Activated CD8-positive, alpha-beta T cell treated with anti-CD3 and anti-CD28 coated beads for 36 hours (primary cell): ENCODE results near the gene RIOX2. TPM values are rescaled to one million over a fixed set of nuclear protein-coding genes. Genes with fewer than 3 reads are reported as not detected.

ENCODE experiments used
- ATAC-seq: fragments of 200-7000 bp; cut with Tn5 transposase; one replicate; pipeline ENCODE4 v1.10.0; 2021; ENCODE audit warnings: mild to moderate bottlenecking, moderate library complexity
- CTCF ChIA-PET: fragments of 350-600 bp; sonication (Branson Sonifier 250); formaldehyde crosslinking; loops from one replicate; lab custom pipeline; 2021; ENCODE audit warnings: antibody characterized with exemption; lab: Charles Lee
- POLR2A ChIA-PET: fragments of 350-600 bp; sonication (Branson Sonifier 250); formaldehyde crosslinking; loops from one replicate; lab custom pipeline; 2021; ENCODE audit warnings: antibody characterized with exemption; lab: Charles Lee
- DNase-seq: peaks from one replicate; pipeline ENCODE4 v3.0.0-alpha.2; 2020
- H3K27ac Mint-ChIP-seq: one replicate; pipeline ENCODE4 v1.8.0; 2021; ENCODE audit warnings: mild to moderate bottlenecking, mixed read lengths
- H3K27me3 Mint-ChIP-seq: one replicate; pipeline ENCODE4 v1.8.0; 2021; ENCODE audit warnings: mixed read lengths
- H3K36me3 Mint-ChIP-seq: one replicate; pipeline ENCODE4 v1.8.0; 2021; ENCODE audit warnings: low read depth, mixed read lengths
- H3K4me1 Mint-ChIP-seq: one replicate; pipeline ENCODE4 v1.8.0; 2021; ENCODE audit warnings: low read depth, mixed read lengths
- H3K4me3 Mint-ChIP-seq: one replicate; pipeline ENCODE4 v1.8.0; 2021; ENCODE audit warnings: mild to moderate bottlenecking, moderate library complexity, mixed read lengths
- H3K9me3 Mint-ChIP-seq: one replicate; pipeline ENCODE4 v1.8.0; 2021; ENCODE audit warnings: mixed read lengths
- CTCF ChIP-seq: fragments of 200-600 bp; IDR thresholded peaks from one replicate; pipeline ENCODE4 v1.8.0; 2022; ENCODE audit warnings: antibody characterized with exemption, mild to moderate bottlenecking
- intact Hi-C: fragments of 100-400 bp; cut with micrococcal nuclease; formaldehyde crosslinking; loops from one replicate; pipeline ENCODE4 v1.10.0; 2022
- total RNA-seq, 2 experiments: library from RNA; stranded (reverse); gene quantifications; one replicate each; pipeline ENCODE4 v1.2.3, GENCODE V29; 2021

RIOX2 gene
- total RNA-seq, 2 experiments from 2014 or later: 41.2 to 43.3 TPM

- Mint-ChIP-seq H3K4me1 (no peaks in the 10 kb centered on the region), H3K4me3 (no peak overlapping the region), H3K9me3 (no peaks in the 10 kb centered on the region), H3K27me3 (no peaks in the 10 kb centered on the region), H3K36me3 (peaks cover 55% of the 10 kb centered on the region), H3K27ac (no peak overlapping the region)
- intact Hi-C loops: loop anchor here (5.0 kb wide), 1 partner anchor 69 kb away; no protein-coding TSS in a partner anchor
- no peak for ATAC-seq
- TF ChIP-seq CTCF: no peak
- ChIA-PET CTCF (interaction anchor here (3.2 kb wide), 1 partner anchor 71 kb away, joined by 21 read pairs; no protein-coding TSS in a partner anchor), POLR2A (interaction anchor here (1.3 kb wide), 1 partner anchor 10 kb away, joined by 4 read pairs; no protein-coding TSS in a partner anchor)
- no peak for DNase-seq
Measured at GRCh38 chr3:97952872-97953271, 19.4 kb downstream of the RIOX2 start.

GRCh38 chr3:97952280-97952679, 20.0 kb downstream of the RIOX2 start:
- intact Hi-C loops: loop anchor here (5.0 kb wide), 1 partner anchor 70 kb away; no protein-coding TSS in a partner anchor
- ATAC-seq (no peak), DNase-seq (no peak)
- CTCF ChIA-PET: interaction anchor here (3.2 kb wide), 1 partner anchor 72 kb away, joined by 21 read pairs; no protein-coding TSS in a partner anchor
- POLR2A ChIA-PET: interaction anchor here (1.3 kb wide), 1 partner anchor 10 kb away, joined by 4 read pairs; no protein-coding TSS in a partner anchor
- Mint-ChIP-seq H3K27me3 (no peaks in the 10 kb centered on the region), H3K9me3 (no peaks in the 10 kb centered on the region), H3K36me3 (peaks cover 51% of the 10 kb centered on the region), H3K4me1 (no peaks in the 10 kb centered on the region), H3K27ac (no peak overlapping the region), H3K4me3 (no peak overlapping the region)
- no peak for TF ChIP-seq CTCF

GRCh38 chr3:97950360-97950759, 21.9 kb downstream of the RIOX2 start:
- DNase-seq: no peak
- Mint-ChIP-seq H3K4me3 (no peak overlapping the region), H3K36me3 (peaks cover 57% of the 10 kb centered on the region), H3K27me3 (no peaks in the 10 kb centered on the region), H3K27ac (no peak overlapping the region), H3K4me1 (no peaks in the 10 kb centered on the region), H3K9me3 (no peaks in the 10 kb centered on the region)
- intact Hi-C loops: loop anchor here (5.0 kb wide), 1 partner anchor 72 kb away; no protein-coding TSS in a partner anchor
- ATAC-seq: no peak
- CTCF ChIA-PET: interaction anchor here (1.0 to 3.2 kb wide), 6 partner anchors 10 to 74 kb away, joined by 3 to 21 read pairs (median 4); no protein-coding TSS in a partner anchor
- TF ChIP-seq CTCF: no peak
- POLR2A ChIA-PET: interaction anchor here (1.6 to 1.8 kb wide), 2 partner anchors 13 to 18 kb away, joined by 4 read pairs; no protein-coding TSS in a partner anchor

- no peak for TF ChIP-seq CTCF
- no peak overlapping the region for H3K4me3 Mint-ChIP-seq
- H3K27ac Mint-ChIP-seq: no peak overlapping the region
- ATAC-seq (no peak), DNase-seq (no peak)
- no peaks in the 10 kb centered on the region for H3K27me3 Mint-ChIP-seq
- POLR2A ChIA-PET: interaction anchor here (1.6 kb wide), 1 partner anchor 13 kb away, joined by 4 read pairs; no protein-coding TSS in a partner anchor
- CTCF ChIA-PET: interaction anchor here (1.0 to 2.3 kb wide), 3 partner anchors 10 to 61 kb away, joined by 3 to 5 read pairs (median 4); no protein-coding TSS in a partner anchor
- no peaks in the 10 kb centered on the region for H3K4me1 Mint-ChIP-seq
- intact Hi-C loops: loop anchor here (5.0 kb wide), 1 partner anchor 73 kb away; no protein-coding TSS in a partner anchor
- H3K36me3 Mint-ChIP-seq: peaks cover 57% of the 10 kb centered on the region
- no peaks in the 10 kb centered on the region for H3K9me3 Mint-ChIP-seq
Measured at GRCh38 chr3:97949743-97950142, 22.5 kb downstream of the RIOX2 start.

GRCh38 chr3:97949110-97949485, 23.1 kb downstream of the RIOX2 start:
- Mint-ChIP-seq H3K36me3 (peaks cover 56% of the 10 kb centered on the region), H3K27ac (no peak overlapping the region), H3K9me3 (no peaks in the 10 kb centered on the region), H3K27me3 (no peaks in the 10 kb centered on the region), H3K4me1 (no peaks in the 10 kb centered on the region), H3K4me3 (no peak overlapping the region)
- CTCF ChIA-PET: no interaction called here
- POLR2A ChIA-PET: no interaction called here
- no peak for TF ChIP-seq CTCF
- ATAC-seq (no peak), DNase-seq (no peak)
- intact Hi-C loops: no loop called here
